K562 (cell line): Measurements from ENCODE around the gene ZNF487. TPM values are rescaled to one million over a fixed set of nuclear protein-coding genes. Genes with fewer than 3 reads are reported as not detected.

ENCODE experiments used
- BRCA1 ChIP-seq, 2 experiments: fragments of 450-650 bp in 1 of 2; sonication (generic) in 1 of 2; formaldehyde crosslinking in 1 of 2; IDR thresholded peaks; 2 replicates each; pipeline versions ENCODE4 v1.5.0 to v1.6.1; 2017 to 2020; ENCODE audit warnings: mild to moderate bottlenecking in 1 of 2, missing genetic modification reagents in 1 of 2
- ERF ChIP-seq: fragments of 450-650 bp; formaldehyde crosslinking; IDR thresholded peaks from 2 replicates; pipeline ENCODE4 v1.4.0; 2020; ENCODE audit warnings: mild to moderate bottlenecking, mixed read lengths
- FIP1L1 ChIP-seq: fragments of 200-400 bp; formaldehyde crosslinking; IDR thresholded peaks from 2 replicates; pipeline ENCODE4 v1.6.1; 2018; ENCODE audit warnings: mild to moderate bottlenecking, low read depth, low read length; ENCODE audit not compliant: poor library complexity, severe bottlenecking
- GABPA ChIP-seq: fragments of 200-800 bp; sonication (Bioruptor generic); conservative IDR thresholded peaks from 2 replicates; pipeline ENCODE4 v1.6.1; 2016; ENCODE audit warnings: low read depth, missing genetic modification characterization, missing compliant biosample characterization
- HDAC2 ChIP-seq: fragments of 450-650 bp; IDR thresholded peaks from 2 replicates; pipeline ENCODE4 v1.6.1; 2016; ENCODE audit warnings: mild to moderate bottlenecking
- KLF16 ChIP-seq: IDR thresholded peaks from 2 replicates; pipeline ENCODE4 v1.6.1; 2016; ENCODE audit warnings: antibody characterized with exemption
- MTA2 ChIP-seq: fragments of 450-650 bp; IDR thresholded peaks from 2 replicates; pipeline ENCODE4 v1.6.1; 2016; ENCODE audit warnings: low read depth
- MYC ChIP-seq, 2 experiments: fragments of 250-450 bp in 1 of 2; sonication (Bioruptor Pico) in 1 of 2; IDR thresholded peaks; 2 replicates each; pipeline versions ENCODE4 v1.5.1 to v1.6.1; 2012 to 2021; ENCODE audit warnings: low read depth in 2 of 2, borderline replicate concordance in 1 of 2, improper control_type of control experiment in 1 of 2, low read length in 1 of 2, mild to moderate bottlenecking in 1 of 2, moderate library complexity in 1 of 2
- NBN ChIP-seq: fragments of 450-650 bp; IDR thresholded peaks from 2 replicates; pipeline ENCODE4 v1.6.1; 2016; ENCODE audit warnings: low read depth, mild to moderate bottlenecking
- NFE2 ChIP-seq: IDR thresholded peaks from 2 replicates; pipeline ENCODE4 v1.6.1; 2014; ENCODE audit warnings: antibody characterized with exemption, low read depth
- NUFIP1 ChIP-seq: fragments of 450-650 bp; IDR thresholded peaks from 2 replicates; pipeline ENCODE4 v1.6.1; 2018; ENCODE audit not compliant: partially characterized antibody
- RBM25 ChIP-seq: fragments of 200-400 bp; formaldehyde crosslinking; IDR thresholded peaks from 2 replicates; pipeline ENCODE4 v1.6.1; 2018; ENCODE audit warnings: low read length, low read depth, moderate library complexity; ENCODE audit not compliant: severe bottlenecking
- RCOR1 ChIP-seq, 2 experiments: IDR thresholded peaks; 2 replicates each; pipeline ENCODE4 v1.6.1; 2012; ENCODE audit warnings: low read depth in 2 of 2, low read length in 2 of 2, borderline replicate concordance in 1 of 2, improper control_type of control experiment in 1 of 2
- RFX5 ChIP-seq: IDR thresholded peaks from 2 replicates; pipeline ENCODE4 v1.6.1; 2011; ENCODE audit warnings: low read depth, mild to moderate bottlenecking, improper control_type of control experiment, low read length
- RFX7 ChIP-seq: fragments of 250-450 bp; sonication (Bioruptor Pico); IDR thresholded peaks from 2 replicates; pipeline ENCODE4 v1.5.1; 2021; ENCODE audit warnings: mild to moderate bottlenecking
- WHSC1 ChIP-seq: IDR thresholded peaks from one replicate; pipeline ENCODE4 v1.6.1; 2012; ENCODE audit warnings: low read length, control low read depth, inconsistent platforms
- ZFP1 ChIP-seq: fragments of 450-650 bp; formaldehyde crosslinking; IDR thresholded peaks from 2 replicates; pipeline ENCODE4 v1.4.0; 2020; ENCODE audit warnings: mild to moderate bottlenecking, mixed read lengths
- polyA plus RNA-seq, 8 experiments: library from polyadenylated mRNA; depleted of rRNA in 4 of 8; stranded (reverse) in 5 of 8; unstranded in 3 of 8; fragments of >200 nt; fragmentation: Nextera tagmentation in 2 of 8; fragmentation: Illumina TruSeq in 1 of 8; extraction: Ambion mirVana in 2 of 8; extraction: Trizol in 1 of 8; gene quantifications; 2 replicates each; pipeline versions ENCODE4 v1.2.1 to v1.2.3, GENCODE V29; 2011 to 2014; ENCODE audit warnings: inconsistent platforms in 1 of 8, missing spikeins in 1 of 8
- total RNA-seq, 7 experiments: library from RNA; depleted of rRNA in 6 of 7; stranded (reverse); fragments of >200 nt in 6 of 7; fragmentation: Illumina TruSeq in 2 of 7; extraction: Trizol in 2 of 7; gene quantifications; 2 replicates each; pipeline versions ENCODE4 v1.2.1 to v1.2.3, GENCODE V29; 2011 to 2021; ENCODE audit warnings: low replicate concordance in 1 of 7
- TF ChIP-seq, protein P1 (sequence below): sonication (generic); formaldehyde crosslinking; IDR thresholded peaks from 2 replicates; pipeline ENCODE4 v1.8.0; 2023; ENCODE audit warnings: missing genetic modification reagents, mild to moderate bottlenecking, borderline replicate concordance
- TF ChIP-seq, protein P2 (sequence below): fragments of 450-650 bp; formaldehyde crosslinking; IDR thresholded peaks from 2 replicates; pipeline ENCODE4 v1.4.0; 2020; ENCODE audit warnings: mild to moderate bottlenecking, moderate library complexity
- TF ChIP-seq, protein P3 (sequence below): fragments of 450-650 bp; formaldehyde crosslinking; IDR thresholded peaks from 2 replicates; pipeline ENCODE4 v1.4.0; 2020; ENCODE audit warnings: mild to moderate bottlenecking, mixed read lengths

ZNF487 gene
- total and polyA plus RNA-seq, 9 of the 15 experiments (the other 6 are each of a cell fraction or from before 2014, with no cell fraction given), result 1.9 to 6.5 (median 4.2) TPM

DNA sequence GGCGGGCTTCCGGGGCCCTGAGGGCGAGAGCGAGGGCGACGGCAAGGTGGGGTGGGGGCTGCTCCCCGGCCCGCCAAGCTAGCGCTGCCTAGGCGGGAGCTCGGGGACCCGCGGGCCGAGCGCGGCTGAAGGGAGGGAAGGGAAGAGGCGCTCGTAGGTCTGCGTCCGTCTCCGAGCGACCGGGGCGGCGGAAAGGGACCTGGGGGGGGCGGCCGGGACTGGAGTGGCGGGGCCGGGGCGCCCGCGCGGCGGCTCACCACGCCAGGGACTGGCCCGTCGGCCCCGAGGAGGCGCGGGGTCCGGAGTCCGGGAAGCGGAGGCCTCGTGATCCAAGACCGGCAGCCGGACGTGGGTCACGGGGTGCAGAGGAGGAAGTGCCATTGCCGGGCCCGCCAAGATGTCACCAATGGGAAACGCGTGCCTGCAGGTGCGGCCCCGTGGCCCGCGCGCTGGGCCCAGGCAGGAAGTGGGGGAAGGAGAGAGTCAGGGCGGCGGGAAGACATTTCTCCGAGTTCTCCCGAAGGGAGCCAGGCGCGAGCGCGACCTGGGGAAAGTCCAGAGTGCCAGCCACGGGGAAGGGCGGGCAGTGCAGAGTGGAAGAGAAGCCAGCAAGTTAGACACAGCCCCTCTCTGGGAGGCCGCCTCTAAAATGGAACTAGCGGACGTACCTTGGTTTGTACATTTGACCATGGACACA, 39.8 kb upstream of the ZNF487 start (continued):
- TF ChIP-seq, protein P1, sequence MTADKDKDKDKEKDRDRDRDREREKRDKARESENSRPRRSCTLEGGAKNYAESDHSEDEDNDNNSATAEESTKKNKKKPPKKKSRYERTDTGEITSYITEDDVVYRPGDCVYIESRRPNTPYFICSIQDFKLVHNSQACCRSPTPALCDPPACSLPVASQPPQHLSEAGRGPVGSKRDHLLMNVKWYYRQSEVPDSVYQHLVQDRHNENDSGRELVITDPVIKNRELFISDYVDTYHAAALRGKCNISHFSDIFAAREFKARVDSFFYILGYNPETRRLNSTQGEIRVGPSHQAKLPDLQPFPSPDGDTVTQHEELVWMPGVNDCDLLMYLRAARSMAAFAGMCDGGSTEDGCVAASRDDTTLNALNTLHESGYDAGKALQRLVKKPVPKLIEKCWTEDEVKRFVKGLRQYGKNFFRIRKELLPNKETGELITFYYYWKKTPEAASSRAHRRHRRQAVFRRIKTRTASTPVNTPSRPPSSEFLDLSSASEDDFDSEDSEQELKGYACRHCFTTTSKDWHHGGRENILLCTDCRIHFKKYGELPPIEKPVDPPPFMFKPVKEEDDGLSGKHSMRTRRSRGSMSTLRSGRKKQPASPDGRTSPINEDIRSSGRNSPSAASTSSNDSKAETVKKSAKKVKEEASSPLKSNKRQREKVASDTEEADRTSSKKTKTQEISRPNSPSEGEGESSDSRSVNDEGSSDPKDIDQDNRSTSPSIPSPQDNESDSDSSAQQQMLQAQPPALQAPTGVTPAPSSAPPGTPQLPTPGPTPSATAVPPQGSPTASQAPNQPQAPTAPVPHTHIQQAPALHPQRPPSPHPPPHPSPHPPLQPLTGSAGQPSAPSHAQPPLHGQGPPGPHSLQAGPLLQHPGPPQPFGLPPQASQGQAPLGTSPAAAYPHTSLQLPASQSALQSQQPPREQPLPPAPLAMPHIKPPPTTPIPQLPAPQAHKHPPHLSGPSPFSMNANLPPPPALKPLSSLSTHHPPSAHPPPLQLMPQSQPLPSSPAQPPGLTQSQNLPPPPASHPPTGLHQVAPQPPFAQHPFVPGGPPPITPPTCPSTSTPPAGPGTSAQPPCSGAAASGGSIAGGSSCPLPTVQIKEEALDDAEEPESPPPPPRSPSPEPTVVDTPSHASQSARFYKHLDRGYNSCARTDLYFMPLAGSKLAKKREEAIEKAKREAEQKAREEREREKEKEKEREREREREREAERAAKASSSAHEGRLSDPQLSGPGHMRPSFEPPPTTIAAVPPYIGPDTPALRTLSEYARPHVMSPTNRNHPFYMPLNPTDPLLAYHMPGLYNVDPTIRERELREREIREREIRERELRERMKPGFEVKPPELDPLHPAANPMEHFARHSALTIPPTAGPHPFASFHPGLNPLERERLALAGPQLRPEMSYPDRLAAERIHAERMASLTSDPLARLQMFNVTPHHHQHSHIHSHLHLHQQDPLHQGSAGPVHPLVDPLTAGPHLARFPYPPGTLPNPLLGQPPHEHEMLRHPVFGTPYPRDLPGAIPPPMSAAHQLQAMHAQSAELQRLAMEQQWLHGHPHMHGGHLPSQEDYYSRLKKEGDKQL (CRISPR knock-in tag), result peak; percentile 83; the same call in 1 of the 2 replicates
- no peak for TF ChIP-seq RFX7 (CRISPR knock-in tag)
- no peak for TF ChIP-seq RFX5
- no peak for TF ChIP-seq NFE2
- no peak for TF ChIP-seq ZFP1 (CRISPR knock-in tag)
- TF ChIP-seq BRCA1 (IDR thresholded peaks at IDR 0.05), result no peak
- TF ChIP-seq BRCA1 (CRISPR knock-in tag; IDR thresholded peaks at IDR 0.05), result no peak
- TF ChIP-seq KLF16, result no peak
- no peak for TF ChIP-seq NUFIP1
- TF ChIP-seq, protein P2, sequence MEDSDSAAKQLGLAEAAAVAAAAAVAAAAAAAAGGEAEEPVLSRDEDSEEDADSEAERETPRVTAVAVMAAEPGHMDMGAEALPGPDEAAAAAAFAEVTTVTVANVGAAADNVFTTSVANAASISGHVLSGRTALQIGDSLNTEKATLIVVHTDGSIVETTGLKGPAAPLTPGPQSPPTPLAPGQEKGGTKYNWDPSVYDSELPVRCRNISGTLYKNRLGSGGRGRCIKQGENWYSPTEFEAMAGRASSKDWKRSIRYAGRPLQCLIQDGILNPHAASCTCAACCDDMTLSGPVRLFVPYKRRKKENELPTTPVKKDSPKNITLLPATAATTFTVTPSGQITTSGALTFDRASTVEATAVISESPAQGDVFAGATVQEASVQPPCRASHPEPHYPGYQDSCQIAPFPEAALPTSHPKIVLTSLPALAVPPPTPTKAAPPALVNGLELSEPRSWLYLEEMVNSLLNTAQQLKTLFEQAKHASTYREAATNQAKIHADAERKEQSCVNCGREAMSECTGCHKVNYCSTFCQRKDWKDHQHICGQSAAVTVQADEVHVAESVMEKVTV (CRISPR knock-in tag), result no peak
- TF ChIP-seq RBM25, result peak; percentile 11
- TF ChIP-seq WHSC1, result no peak
- peak; percentile 95 for TF ChIP-seq ERF (CRISPR knock-in tag)
- peak; percentile 81 for TF ChIP-seq HDAC2
- TF ChIP-seq, protein P3, sequence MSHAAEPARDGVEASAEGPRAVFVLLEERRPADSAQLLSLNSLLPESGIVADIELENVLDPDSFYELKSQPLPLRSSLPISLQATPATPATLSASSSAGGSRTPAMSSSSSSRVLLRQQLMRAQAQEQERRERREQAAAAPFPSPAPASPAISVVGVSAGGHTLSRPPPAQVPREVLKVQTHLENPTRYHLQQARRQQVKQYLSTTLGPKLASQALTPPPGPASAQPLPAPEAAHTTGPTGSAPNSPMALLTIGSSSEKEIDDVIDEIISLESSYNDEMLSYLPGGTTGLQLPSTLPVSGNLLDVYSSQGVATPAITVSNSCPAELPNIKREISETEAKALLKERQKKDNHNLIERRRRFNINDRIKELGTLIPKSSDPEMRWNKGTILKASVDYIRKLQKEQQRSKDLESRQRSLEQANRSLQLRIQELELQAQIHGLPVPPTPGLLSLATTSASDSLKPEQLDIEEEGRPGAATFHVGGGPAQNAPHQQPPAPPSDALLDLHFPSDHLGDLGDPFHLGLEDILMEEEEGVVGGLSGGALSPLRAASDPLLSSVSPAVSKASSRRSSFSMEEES (CRISPR knock-in tag), result peak; percentile 89
- peak; percentile 87 for TF ChIP-seq GABPA (tag)
- TF ChIP-seq MYC (IDR thresholded peaks at IDR 0.05; ENCODE audit: low read depth, low read length), result peak; percentile 99
- TF ChIP-seq MYC (CRISPR knock-in tag; IDR thresholded peaks at IDR 0.05; ENCODE audit: borderline replicate concordance, low read depth), result peak; percentile 94
- 0 out of 2 replicates have a peak, but pooled peaks have one; percentile 23 for TF ChIP-seq NBN
- TF ChIP-seq FIP1L1, result peak; percentile 38
- TF ChIP-seq RCOR1 (IDR thresholded peaks at IDR 0.05; ENCODE audit: borderline replicate concordance in 1 of 2, low read depth in 2 of 2, low read length in 2 of 2), result peak in 1 of 2 experiments; percentile 65; a peak in 1 of 4 replicates
- TF ChIP-seq MTA2, result no peak
